Endothelial cell of hepatic sinusoid (primary cell): ENCODE results near the gene SMYD3.
"Not testable (repeated sequence)": the region's sequence is repeated elsewhere in the genome, so short reads cannot be mapped to it uniquely, and the experiment has no call there.

ENCODE experiments used
- in situ Hi-C: cut with HindIII; loops from 2 replicates; pipeline ENCODE4 v1.10.0; 2017; ENCODE audit warnings: low sequenced_read_pairs

SMYD3 gene

GRCh38 chr1:246365708-246366107, 141.4 kb downstream of the SMYD3 start:
- in situ Hi-C loops, result no loop called here

GRCh38 chr1:246364415-246364941, 142.6 kb downstream of the SMYD3 start:
- in situ Hi-C loops, result no loop called here

- in situ Hi-C loops, result not testable (repeated sequence)
Measured at GRCh38 chr1:246357014-246357598, 150.0 kb downstream of the SMYD3 start.

GRCh38 chr1:246355411-246356230, 151.5 kb downstream of the SMYD3 start:
- in situ Hi-C loops, result no loop called here

GRCh38 chr1:246351721-246352120, 155.4 kb downstream of the SMYD3 start:
- in situ Hi-C loops, result no loop called here

- in situ Hi-C loops, result no loop called here
Measured at GRCh38 chr1:246350745-246351144, 156.3 kb downstream of the SMYD3 start.

- in situ Hi-C loops, result no loop called here
Measured at GRCh38 chr1:246343937-246344336, 163.1 kb downstream of the SMYD3 start.

GRCh38 chr1:246343251-246343650, 163.8 kb downstream of the SMYD3 start:
- in situ Hi-C loops, result no loop called here

GRCh38 chr1:246338546-246338945, 168.5 kb downstream of the SMYD3 start:
- in situ Hi-C loops, result loop anchor here (10.0 kb wide), 1 partner anchor 56 kb away; no protein-coding TSS in a partner anchor

- in situ Hi-C loops, result loop anchor here (10.0 kb wide), 1 partner anchor 57 kb away; no protein-coding TSS in a partner anchor
Measured at GRCh38 chr1:246338098-246338497, 169.0 kb downstream of the SMYD3 start.

- in situ Hi-C loops, result loop anchor here (10.0 kb wide), 1 partner anchor 60 kb away; no protein-coding TSS in a partner anchor
Measured at GRCh38 chr1:246335151-246335550, 171.9 kb downstream of the SMYD3 start.

- in situ Hi-C loops, result loop anchor here (10.0 kb wide), 1 partner anchor 61 kb away; no protein-coding TSS in a partner anchor
Measured at GRCh38 chr1:246333855-246334254, 173.2 kb downstream of the SMYD3 start.

- in situ Hi-C loops, result loop anchor here (10.0 kb wide), 1 partner anchor 63 kb away; no protein-coding TSS in a partner anchor
Measured at GRCh38 chr1:246332078-246332477, 175.0 kb downstream of the SMYD3 start.

GRCh38 chr1:246329900-246330299, 177.2 kb downstream of the SMYD3 start:
- in situ Hi-C loops, result loop anchor here (10.0 kb wide), 1 partner anchor 65 kb away; no protein-coding TSS in a partner anchor

GRCh38 chr1:246329292-246329691, 177.8 kb downstream of the SMYD3 start:
- in situ Hi-C loops, result not testable (repeated sequence)

- in situ Hi-C loops, result no loop called here
Measured at GRCh38 chr1:246324711-246325110, 182.4 kb downstream of the SMYD3 start.

GRCh38 chr1:246324033-246324432, 183.0 kb downstream of the SMYD3 start:
- in situ Hi-C loops, result not testable (repeated sequence)

GRCh38 chr1:246320286-246320685, 186.8 kb downstream of the SMYD3 start:
- in situ Hi-C loops, result no loop called here

GRCh38 chr1:246319083-246319714, 187.9 kb downstream of the SMYD3 start:
- in situ Hi-C loops, result no loop called here

GRCh38 chr1:246318622-246319021, 188.5 kb downstream of the SMYD3 start:
- in situ Hi-C loops, result no loop called here

- in situ Hi-C loops, result no loop called here
Measured at GRCh38 chr1:246318036-246318359, 189.1 kb downstream of the SMYD3 start.
